HG02571 (cell line): ENCODE measurements around the gene POLRMT.
"Not testable (repeated sequence)": the region's sequence is repeated elsewhere in the genome, so short reads cannot be mapped to it uniquely, and the experiment has no call there.

Experiments used
- ATAC-seq: cut with Tn5 transposase; IDR thresholded peaks from one replicate; pipeline ENCODE4 v1.9.1; 2021; ENCODE audit warnings: mild to moderate bottlenecking, moderate library complexity; ENCODE audit not compliant: unreplicated experiment

The POLRMT gene

DNA sequence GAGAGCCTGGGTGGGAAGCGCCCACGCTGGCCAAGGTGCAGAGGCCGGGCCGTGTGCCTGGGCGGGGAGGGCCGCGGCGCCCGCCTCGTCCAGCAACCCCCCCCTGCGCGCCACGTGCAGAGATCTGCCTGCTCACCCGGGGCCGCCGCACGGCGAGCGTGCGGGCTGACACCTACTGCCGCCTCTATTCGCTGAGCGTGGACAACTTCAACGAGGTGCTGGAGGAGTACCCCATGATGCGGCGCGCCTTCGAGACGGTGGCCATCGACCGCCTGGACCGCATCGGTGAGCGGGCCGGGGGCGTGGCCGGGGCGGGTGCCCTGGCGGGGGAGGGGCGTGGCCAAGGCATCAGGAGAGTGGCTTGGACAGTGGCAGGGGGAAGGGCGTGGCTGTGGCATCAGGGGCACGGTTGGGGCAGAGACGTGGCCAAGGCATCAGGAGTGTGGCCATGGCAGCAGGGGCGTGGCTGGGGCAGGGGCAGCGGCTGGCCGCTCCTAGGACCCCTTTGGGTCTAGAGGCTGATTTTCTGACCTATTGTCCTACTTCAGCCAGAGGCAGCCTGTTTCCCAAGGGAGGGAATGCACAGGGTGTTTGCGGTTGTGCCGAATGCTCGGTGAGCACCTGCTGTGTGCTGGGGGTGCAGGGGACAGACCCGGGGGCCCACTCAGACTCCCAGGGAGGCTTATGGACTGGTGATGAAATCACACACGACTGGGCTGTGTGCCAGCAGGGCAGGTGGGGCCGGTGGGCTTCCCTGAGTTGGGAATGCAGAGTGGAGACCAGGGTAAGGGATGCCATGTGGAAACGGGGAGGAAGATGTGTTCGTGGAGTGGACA is 19.4 kb downstream of the POLRMT start:
- no peak for ATAC-seq

GRCh38 chr19:612941-613340 is 20.4 kb downstream of the POLRMT start:
- ATAC-seq = no peak

GRCh38 chr19:611481-611868 is 21.9 kb downstream of the POLRMT start:
- no peak for ATAC-seq

DNA sequence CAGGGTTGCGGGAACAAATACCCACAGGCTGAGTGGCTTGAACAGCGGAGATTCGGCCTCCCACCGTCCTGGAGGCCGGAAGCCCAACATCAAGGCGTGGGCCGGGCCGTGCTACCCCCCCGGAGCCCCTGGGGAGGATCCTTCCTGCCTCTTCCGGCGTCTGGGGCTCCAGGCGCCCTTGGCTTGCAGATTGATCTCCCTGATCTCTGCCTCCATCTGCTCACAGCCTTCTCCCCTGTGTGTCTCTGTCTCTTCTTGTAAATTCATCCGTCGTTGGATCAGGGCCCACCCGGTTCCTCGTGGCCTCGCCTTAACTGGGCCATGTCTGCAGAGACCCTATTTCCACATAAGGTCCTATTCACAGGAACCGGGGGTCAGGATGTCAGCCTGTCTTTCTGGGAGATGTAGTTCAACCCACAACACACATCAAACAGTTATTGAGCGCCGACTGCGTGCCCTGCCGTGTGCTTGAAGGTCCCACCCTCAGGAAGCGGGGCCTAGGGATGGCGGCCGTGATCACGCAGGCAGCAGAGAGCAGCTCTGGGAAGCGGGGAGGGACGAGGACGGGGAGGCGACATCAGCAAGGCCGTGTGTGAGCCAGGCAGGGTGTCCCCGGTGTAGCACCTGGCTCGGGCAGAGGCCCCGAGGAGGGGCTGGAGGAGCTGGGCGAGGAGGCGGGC is 22.4 kb downstream of the POLRMT start:
- ATAC-seq = no peak

GRCh38 chr19:610071-610800 is 23.1 kb downstream of the POLRMT start:
- ATAC-seq = no peak

DNA sequence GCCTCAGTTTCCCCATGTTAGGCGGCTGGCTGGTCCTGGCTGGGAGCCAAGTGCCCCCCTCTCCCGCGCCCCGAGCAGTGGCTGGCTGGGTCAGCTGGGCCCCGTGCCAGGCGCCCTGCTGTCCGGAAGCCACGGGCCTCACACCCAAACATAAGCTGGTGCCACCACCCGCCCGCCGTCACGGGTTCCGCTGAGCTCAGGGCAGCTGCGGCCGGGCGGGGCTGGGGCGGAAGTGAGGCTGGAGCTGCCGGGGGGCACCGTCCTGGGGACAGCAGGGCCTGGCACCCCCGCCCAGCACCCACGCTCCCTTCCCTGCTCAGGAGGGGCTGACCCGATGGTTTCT is 24.4 kb downstream of the POLRMT start:
- ATAC-seq = no peak

- ATAC-seq = no peak
These were observed 25.0 kb downstream of the POLRMT start for GRCh38 chr19:608155-609003.

GRCh38 chr19:607301-608154 is 25.8 kb downstream of the POLRMT start:
- no peak for ATAC-seq

- ATAC-seq = not testable (repeated sequence)
These were observed 28.0 kb downstream of the POLRMT start for GRCh38 chr19:605061-605971.

GRCh38 chr19:604355-604754 is 29.0 kb downstream of the POLRMT start:
- no peak for ATAC-seq

DNA sequence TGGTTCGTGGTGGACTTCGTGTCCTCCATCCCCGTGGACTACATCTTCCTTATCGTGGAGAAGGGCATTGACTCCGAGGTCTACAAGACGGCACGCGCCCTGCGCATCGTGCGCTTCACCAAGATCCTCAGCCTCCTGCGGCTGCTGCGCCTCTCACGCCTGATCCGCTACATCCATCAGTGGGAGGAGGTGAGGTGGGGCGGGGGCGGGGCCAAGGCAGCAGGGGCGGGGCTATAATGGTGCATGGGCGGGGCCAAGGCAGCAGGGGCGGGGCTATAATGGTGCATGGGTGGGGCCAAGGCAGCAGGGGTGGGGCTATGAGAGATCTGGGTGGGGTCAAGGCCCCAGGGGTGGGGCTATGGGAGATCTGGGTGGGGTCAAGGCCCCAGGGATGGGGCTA is 29.6 kb downstream of the POLRMT start:
- not testable (repeated sequence) for ATAC-seq

DNA sequence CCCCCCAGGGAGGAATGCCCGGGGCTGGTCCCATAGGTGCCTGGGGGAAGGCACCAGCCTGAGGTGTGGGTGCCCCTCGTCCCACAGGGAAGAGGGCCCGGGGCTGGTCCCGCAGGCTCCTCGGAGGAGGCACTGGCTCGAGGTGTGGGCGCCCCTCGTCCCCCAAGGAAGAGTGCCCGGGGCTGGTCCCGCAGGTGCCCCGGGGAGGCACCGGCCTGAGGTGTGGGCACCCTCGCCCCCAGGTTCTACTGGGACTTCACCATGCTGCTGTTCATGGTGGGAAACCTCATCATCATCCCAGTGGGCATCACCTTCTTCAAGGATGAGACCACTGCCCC is 30.1 kb downstream of the POLRMT start:
- ATAC-seq = not testable (repeated sequence)

- no peak for ATAC-seq
These were observed 30.7 kb downstream of the POLRMT start for GRCh38 chr19:602391-603301.

DNA sequence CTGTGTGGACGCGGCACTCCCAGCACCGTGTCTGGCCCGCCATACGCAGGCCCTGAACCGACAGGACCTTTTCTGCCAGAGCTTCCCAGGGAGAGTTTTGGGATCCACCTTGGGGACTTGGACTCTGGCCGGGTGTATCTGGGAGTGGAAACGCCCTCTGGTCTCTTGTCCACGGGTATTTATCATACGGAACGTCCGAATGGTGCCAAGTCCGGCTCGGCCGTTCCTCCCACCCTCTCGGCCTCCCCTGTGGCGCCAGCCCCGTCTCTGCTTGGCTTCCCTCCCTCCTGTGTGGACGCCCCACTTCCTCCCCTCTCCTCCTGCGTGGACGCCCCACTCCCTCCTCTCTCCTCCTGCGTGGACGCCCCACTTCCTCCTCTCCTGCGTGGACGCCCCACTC is 31.5 kb downstream of the POLRMT start:
- ATAC-seq = no peak

- ATAC-seq = no peak
These were observed 32.0 kb downstream of the POLRMT start for GRCh38 chr19:601310-601709.

- ATAC-seq = no peak
These were observed 35.7 kb downstream of the POLRMT start for GRCh38 chr19:597406-598315.

DNA sequence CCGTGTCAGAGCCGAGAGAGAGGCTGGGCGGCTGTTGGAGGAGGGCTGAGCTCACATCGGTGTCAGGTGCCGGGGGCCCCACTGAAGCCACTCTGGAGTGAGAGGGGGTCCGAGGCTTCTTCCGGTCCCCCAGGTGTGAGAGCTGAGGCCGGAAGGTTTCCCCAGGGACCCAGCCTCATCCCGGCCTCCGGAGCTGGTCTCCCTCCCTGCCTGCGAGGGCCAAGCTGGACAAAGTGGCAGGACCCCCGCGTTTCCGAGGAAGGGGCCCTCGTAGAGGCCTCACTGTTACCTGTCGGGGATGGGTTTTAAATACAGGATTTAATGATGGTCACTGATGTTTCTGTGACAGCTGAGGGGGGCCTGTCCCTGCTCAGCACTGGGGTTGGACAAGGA is 37.1 kb downstream of the POLRMT start:
- ATAC-seq = no peak
